ENCODE results near the gene PRXL2A. TPM values are rescaled to one million over a fixed set of nuclear protein-coding genes. Genes with fewer than 3 reads are reported as not detected.

The PRXL2A gene
- total RNA-seq, 1 experiment from 2014 or later, result 47.1 TPM

DNA sequence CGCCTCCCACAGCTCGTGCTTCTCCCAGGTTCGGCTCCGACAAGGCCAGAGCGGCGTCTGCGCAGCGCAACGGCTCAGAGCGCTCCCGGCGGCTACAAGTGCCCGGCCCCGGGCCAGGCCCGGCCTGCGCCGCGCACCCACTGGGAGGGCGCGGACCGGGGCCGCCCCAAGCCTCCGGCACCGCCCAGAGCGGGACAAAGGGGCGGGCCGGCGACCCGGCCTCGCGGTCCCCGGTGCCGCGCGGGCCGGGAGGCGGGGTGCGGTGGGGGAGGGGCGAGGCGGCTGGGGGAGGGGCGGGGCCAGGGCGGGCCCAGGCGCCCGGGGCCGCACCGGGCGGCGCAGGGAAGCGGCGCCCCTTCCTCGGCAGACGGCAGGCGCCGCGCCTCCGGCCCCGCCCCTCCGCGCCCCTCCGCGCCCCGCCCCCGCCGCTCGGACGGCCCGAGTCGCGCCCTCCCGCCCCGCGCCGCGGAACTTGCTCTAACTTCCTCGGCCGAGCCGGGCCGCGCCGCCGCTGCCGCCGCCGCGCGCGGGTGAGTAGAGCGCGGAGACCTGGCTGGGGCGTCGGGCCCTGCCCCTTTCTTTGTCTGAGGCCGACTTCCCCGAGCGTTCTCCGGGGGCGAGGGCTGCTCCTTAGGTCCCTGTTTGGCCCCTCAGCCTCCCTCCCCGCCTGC, 45.6 kb downstream of the PRXL2A start, which contains the start of gene TSPAN14:
TSPAN14 (plus strand) TSS at position 469 of the 671 bp plus-strand sequence. CDS start 34,924 bp downstream, outside the sequence.
- peak; percentile 82 for DNase-seq
- H3K56ac ChIP-seq (ENCODE audit: insufficient read length, low read depth, low read length), result no peak within 1 kb of the TSS
- H3K27ac Mint-ChIP-seq, result peak within 1 kb of the TSS; percentile 89 to 98 (median 95)
- peak within 1 kb of the TSS; percentile 89 to 99 for H3K4me3 Mint-ChIP-seq
- H3K27me3 ChIP-seq (ENCODE audit: insufficient read depth, low read length), result no peaks in the 10 kb centered on the region; the same call in 1 of the 2 replicates
- no peak within 1 kb of the TSS for H2BK120ac ChIP-seq (ENCODE audit: low read depth, low read length, poor library complexity, severe bottlenecking)
- WGBS (ENCODE audit: extremely low coverage, insufficient read length, low lambda C conversion rate), result no CpG with 5 or more reads among the region's 97 CpGs
- H3K79me2 ChIP-seq (ENCODE audit: insufficient read depth, low read length), result peaks cover 18% of the 10 kb centered on the region; the same call in 1 of the 2 replicates
- H4K91ac ChIP-seq (ENCODE audit: insufficient read length, low read depth, low read length), result no peak within 1 kb of the TSS
- H2BK20ac ChIP-seq (ENCODE audit: low read depth, low read length, poor library complexity, severe bottlenecking), result no peak within 1 kb of the TSS
- no peaks in the 10 kb centered on the region for H3K9me3 Mint-ChIP-seq
- H3K27ac ChIP-seq (ENCODE audit: insufficient read length, low read depth, low read length), result no peak within 1 kb of the TSS
- H3K4me2 ChIP-seq (ENCODE audit: insufficient read depth, insufficient read length, low read length), result peak within 1 kb of the TSS; percentile 94
- no peak within 1 kb of the TSS for H2AFZ ChIP-seq (ENCODE audit: low read length)
- no peak within 1 kb of the TSS for H2BK12ac ChIP-seq (ENCODE audit: insufficient read length, low read depth, low read length)
- H4K8ac ChIP-seq (replicated peaks; ENCODE audit: insufficient read length, low read depth, low read length), result no peak within 1 kb of the TSS
- H3K4ac ChIP-seq (ENCODE audit: low read depth, low read length), result no peak within 1 kb of the TSS; the same call in 1 of the 2 replicates
- H3K9ac ChIP-seq (ENCODE audit: extremely low read depth, insufficient read length, low read length), result peak within 1 kb of the TSS; percentile 72
- peak within 1 kb of the TSS; percentile 97 for H3K14ac ChIP-seq (ENCODE audit: insufficient read depth, low read length)
- peaks cover 6% of the 10 kb centered on the region for H3K79me1 ChIP-seq (ENCODE audit: insufficient read depth, low read depth, low read length, poor library complexity, severe bottlenecking)
- peaks cover 7% of the 10 kb centered on the region; the same call in 1 of the 2 replicates for H3K4me1 ChIP-seq (ENCODE audit: insufficient read depth, low read length)
- H3K23me2 ChIP-seq (ENCODE audit: insufficient read length, low read depth, low read length, poor library complexity, severe bottlenecking), result peaks cover 9% of the 10 kb centered on the region
- peaks cover 36 to 38% of the 10 kb centered on the region in 2 experiments for H3K4me1 Mint-ChIP-seq
- H4K5ac ChIP-seq (ENCODE audit: insufficient read length, low read depth, low read length), result no peak within 1 kb of the TSS
- H2BK15ac ChIP-seq (ENCODE audit: low read depth, low read length), result no peak within 1 kb of the TSS
- H3K27me3 Mint-ChIP-seq (ENCODE audit: low read depth), result peaks cover 17% of the 10 kb centered on the region
- H3T11ph ChIP-seq (ENCODE audit: low read length), result no peak within 1 kb of the TSS
- no peaks in the 10 kb centered on the region for H3K9me3 ChIP-seq (ENCODE audit: control insufficient read depth, low read depth, low read length)
- peaks cover 6% of the 10 kb centered on the region for H4K20me1 ChIP-seq (ENCODE audit: control insufficient read depth, insufficient read depth, insufficient read length)
- H3K36me3 Mint-ChIP-seq (ENCODE audit: insufficient read depth in 1 of 3, low read depth in 3 of 3), result peaks cover 0 to 2% (median 0%) of the 10 kb centered on the region in 3 experiments; a peak in 2 of 7 replicates
- H3K18ac ChIP-seq (ENCODE audit: insufficient read length, low read depth, low read length), result peak within 1 kb of the TSS; percentile 83
- no peak within 1 kb of the TSS for H2BK5ac ChIP-seq (ENCODE audit: insufficient read length, low read length)
- H2AK5ac ChIP-seq (ENCODE audit: insufficient read length, low read length), result no peak within 1 kb of the TSS
- TF ChIP-seq, protein P1, sequence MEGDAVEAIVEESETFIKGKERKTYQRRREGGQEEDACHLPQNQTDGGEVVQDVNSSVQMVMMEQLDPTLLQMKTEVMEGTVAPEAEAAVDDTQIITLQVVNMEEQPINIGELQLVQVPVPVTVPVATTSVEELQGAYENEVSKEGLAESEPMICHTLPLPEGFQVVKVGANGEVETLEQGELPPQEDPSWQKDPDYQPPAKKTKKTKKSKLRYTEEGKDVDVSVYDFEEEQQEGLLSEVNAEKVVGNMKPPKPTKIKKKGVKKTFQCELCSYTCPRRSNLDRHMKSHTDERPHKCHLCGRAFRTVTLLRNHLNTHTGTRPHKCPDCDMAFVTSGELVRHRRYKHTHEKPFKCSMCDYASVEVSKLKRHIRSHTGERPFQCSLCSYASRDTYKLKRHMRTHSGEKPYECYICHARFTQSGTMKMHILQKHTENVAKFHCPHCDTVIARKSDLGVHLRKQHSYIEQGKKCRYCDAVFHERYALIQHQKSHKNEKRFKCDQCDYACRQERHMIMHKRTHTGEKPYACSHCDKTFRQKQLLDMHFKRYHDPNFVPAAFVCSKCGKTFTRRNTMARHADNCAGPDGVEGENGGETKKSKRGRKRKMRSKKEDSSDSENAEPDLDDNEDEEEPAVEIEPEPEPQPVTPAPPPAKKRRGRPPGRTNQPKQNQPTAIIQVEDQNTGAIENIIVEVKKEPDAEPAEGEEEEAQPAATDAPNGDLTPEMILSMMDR (conservative IDR thresholded peaks at IDR 0.05), result no peak
- no peak within 1 kb of the TSS for H3K23ac ChIP-seq (ENCODE audit: insufficient read length, low read depth, low read length)
